IPS-18a (cell line): ENCODE results near the gene NBL1.

Experiments
- H3K27ac ChIP-seq: one replicate; pipeline ENCODE4 v1.5.1; 2013; ENCODE audit warnings: low read length
- H3K27me3 ChIP-seq: one replicate; pipeline ENCODE4 v1.6.1; 2013; ENCODE audit warnings: mild to moderate bottlenecking, low read length; ENCODE audit not compliant: control insufficient read depth, insufficient read depth
- H3K36me3 ChIP-seq: one replicate; pipeline ENCODE4 v1.6.1; 2013; ENCODE audit warnings: low read depth, low read length; ENCODE audit not compliant: control insufficient read depth
- H3K4me1 ChIP-seq: one replicate; pipeline ENCODE4 v1.6.1; 2013; ENCODE audit warnings: low read depth, low read length; ENCODE audit not compliant: control insufficient read depth
- H3K4me3 ChIP-seq: one replicate; pipeline ENCODE4 v1.5.1; 2013; ENCODE audit warnings: low read length
- H3K9ac ChIP-seq: one replicate; pipeline ENCODE4 v1.6.1; 2013; ENCODE audit warnings: mild to moderate bottlenecking, low read length, moderate library complexity
- H3K9me3 ChIP-seq: one replicate; pipeline ENCODE4 v1.6.1; 2013; ENCODE audit warnings: low read depth, low read length; ENCODE audit not compliant: control insufficient read depth

Gene NBL1

DNA sequence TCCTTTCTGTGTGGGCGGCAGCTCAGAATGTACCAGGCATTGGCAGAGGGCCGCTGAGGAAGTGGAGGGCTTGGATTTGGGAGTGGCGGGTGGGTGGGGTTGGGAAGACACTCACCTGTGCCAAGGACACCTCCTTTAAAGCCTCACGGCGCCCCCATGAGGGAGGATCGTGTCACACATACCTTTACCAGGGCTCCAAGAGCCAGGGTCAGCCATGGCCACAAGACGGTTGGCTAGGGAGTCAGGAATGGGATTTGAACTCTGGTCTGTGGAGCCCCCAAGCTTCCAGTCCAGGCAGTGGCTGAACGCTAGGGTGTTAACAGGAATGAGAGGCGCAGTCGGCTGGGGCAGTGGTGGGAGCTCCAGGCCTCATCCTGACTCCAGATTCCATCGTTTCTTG, 4.6 kb downstream of the NBL1 start:
- Histone ChIP-seq H3K27ac (no peak overlapping the region), H3K4me3 (no peak overlapping the region), H3K9me3 (no peaks in the 10 kb centered on the region), H3K9ac (no peak overlapping the region), H3K4me1 (no peaks in the 10 kb centered on the region), H3K27me3 (peaks cover 30% of the 10 kb centered on the region), H3K36me3 (no peaks in the 10 kb centered on the region)

DNA sequence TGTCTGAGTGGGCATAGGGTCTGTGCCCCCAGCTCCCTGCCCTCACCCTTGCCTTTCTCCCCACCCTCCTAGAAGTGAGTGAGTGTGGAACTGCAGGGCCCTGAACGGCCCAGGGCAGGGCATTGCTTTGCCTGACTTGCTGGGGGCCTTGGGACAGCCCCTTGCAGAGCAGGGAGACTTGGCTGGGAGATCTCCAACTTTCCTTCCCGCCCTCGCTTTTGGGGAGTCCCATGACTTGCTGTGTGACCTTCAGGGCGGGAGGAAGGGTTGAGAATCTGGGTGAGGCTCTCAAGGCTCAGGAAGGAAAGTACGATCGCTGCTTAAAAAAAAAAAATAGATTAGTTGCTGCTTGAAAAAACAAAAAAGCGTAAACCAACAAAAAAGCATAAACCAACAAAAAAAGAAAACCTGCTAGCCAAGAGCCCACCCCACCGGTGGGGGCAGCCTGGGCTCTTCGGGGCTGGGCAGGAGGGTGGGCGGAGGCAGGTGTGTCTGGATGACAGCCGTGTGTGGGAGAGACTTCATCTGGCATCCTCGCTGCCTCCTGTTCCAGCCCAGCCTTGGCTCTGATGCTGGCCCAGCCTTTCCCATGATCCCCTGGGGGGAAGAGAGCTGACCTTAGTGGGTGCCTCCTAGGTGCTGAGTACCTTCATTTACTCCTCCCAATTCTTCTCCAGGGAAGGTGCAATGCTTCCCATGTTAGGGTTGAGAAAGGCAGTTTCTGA, 6.5 kb downstream of the NBL1 start:
- H3K27ac ChIP-seq = no peak overlapping the region
- no peak overlapping the region for H3K9ac ChIP-seq
- no peak overlapping the region for H3K4me3 ChIP-seq

DNA sequence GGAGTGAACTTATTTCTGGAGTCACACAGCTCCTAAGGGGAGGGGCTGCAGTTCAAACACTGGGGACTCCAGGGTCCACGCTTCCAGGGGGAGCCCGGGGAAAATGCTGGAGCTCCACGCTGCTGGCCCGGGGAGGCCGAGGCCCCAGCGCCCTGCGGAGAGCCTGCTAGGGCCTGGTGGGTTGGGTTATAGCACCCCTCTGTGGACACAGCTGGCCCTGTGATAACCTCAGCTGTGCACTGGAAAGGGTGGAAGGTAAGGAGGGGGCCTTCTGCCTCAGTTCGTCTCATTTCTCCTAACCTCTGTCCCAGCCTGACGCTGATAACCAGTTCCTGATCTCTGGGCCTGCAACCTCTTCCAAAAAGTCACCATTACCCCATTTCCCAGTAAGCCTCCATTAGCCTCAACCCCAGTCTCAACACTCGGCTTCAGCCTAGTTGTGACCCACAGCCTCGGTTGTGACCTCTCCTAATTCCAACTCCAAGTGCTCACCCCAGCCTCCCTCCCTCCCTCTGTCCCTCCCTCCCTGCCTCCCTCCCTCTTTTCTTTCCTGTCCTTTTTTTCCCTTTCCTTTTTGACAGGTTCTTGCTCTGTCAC, 7.1 kb downstream of the NBL1 start:
- Histone ChIP-seq H3K9ac (no peak overlapping the region), H3K36me3 (no peaks in the 10 kb centered on the region), H3K27me3 (peaks cover 10% of the 10 kb centered on the region), H3K4me1 (peaks cover 5% of the 10 kb centered on the region), H3K4me3 (no peak overlapping the region), H3K9me3 (no peaks in the 10 kb centered on the region), H3K27ac (no peak overlapping the region)

More for the DNA sequence above, 6.5 kb downstream of the NBL1 start:
- Histone ChIP-seq H3K9me3 (no peaks in the 10 kb centered on the region), H3K36me3 (no peaks in the 10 kb centered on the region), H3K4me1 (peaks cover 5% of the 10 kb centered on the region), H3K27me3 (peaks cover 16% of the 10 kb centered on the region)

DNA sequence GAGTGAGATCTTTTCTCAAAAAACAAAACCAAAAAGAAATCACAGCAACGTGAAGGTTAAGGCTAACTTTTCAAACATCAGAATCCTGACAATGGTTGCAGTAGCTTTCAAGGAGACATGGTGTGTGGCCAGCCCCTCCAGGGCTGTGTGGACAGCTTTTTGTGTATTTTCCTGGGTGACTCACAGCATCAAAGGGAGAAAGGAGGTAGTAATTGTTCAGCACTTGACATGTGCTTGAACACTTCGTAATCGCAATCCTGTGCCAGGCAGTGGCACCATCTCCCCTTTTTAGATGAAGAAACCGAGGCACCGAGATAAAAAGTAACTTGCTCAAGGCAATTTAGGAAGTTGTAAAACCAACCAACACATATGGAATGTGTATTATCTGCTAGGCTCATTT, 10.3 kb downstream of the NBL1 start:
- no peaks in the 10 kb centered on the region for H3K27me3 ChIP-seq
- H3K9ac ChIP-seq = no peak overlapping the region
- peaks cover 5% of the 10 kb centered on the region for H3K4me1 ChIP-seq
- no peak overlapping the region for H3K27ac ChIP-seq
- no peaks in the 10 kb centered on the region for H3K36me3 ChIP-seq
- no peak overlapping the region for H3K4me3 ChIP-seq
- H3K9me3 ChIP-seq = no peaks in the 10 kb centered on the region

DNA sequence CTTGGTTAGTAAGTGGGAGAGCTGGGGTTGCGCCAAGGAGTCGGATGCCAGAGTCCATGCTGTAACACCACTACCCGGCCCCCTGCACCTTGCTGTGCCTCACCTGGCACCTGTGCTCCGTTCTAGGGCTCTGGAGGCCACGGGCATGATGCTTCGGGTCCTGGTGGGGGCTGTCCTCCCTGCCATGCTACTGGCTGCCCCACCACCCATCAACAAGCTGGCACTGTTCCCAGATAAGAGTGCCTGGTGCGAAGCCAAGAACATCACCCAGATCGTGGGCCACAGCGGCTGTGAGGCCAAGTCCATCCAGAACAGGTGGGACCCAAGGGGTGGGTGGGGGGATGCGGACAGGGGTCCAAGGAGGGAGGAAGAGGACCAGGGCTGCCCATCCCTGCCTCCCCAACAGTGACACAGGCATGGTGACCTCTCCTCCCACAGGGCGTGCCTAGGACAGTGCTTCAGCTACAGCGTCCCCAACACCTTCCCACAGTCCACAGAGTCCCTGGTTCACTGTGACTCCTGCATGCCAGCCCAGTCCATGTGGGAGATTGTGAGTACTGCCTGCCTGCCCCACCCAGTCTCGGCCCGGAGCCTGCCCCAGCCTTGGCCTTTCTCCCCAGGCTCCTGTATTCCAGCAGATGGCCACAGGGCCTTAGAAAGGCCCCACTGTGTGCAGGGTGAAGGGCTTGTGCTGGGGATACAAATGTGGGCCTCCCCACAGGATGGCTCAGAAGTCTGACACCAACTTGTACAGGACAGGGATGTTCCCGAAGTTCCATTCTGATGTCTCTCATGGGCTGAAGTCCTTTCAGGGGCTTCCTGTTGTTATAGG, 11.0 kb downstream of the NBL1 start:
- Histone ChIP-seq H3K27ac (no peak overlapping the region), H3K4me3 (no peak overlapping the region), H3K9ac (no peak overlapping the region), H3K27me3 (no peaks in the 10 kb centered on the region), H3K9me3 (no peaks in the 10 kb centered on the region), H3K36me3 (no peaks in the 10 kb centered on the region), H3K4me1 (peaks cover 5% of the 10 kb centered on the region)

DNA sequence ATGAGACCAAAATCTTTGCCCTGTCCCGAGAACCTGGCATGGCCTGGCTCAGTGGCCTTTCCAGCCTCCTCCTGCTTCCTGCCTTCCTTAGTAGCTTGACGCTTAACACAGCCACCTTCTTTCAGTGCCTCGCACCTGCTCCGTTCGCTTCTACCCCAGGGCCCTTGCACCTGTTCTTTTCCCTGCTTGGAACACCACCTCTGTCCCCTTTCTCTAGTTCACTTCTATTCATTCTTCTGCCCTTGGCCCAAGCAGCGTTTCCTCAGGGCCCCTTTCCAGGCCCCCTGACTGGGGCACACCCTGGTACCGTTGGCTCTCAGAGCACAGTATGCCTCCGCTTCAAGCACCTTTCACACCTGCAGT, 11.6 kb downstream of the NBL1 start:
- H3K9me3 ChIP-seq = no peaks in the 10 kb centered on the region
- no peak overlapping the region for H3K4me3 ChIP-seq
- H3K27ac ChIP-seq = no peak overlapping the region
- H3K9ac ChIP-seq = no peak overlapping the region
- H3K27me3 ChIP-seq = no peaks in the 10 kb centered on the region
- no peaks in the 10 kb centered on the region for H3K36me3 ChIP-seq
- peaks cover 5% of the 10 kb centered on the region for H3K4me1 ChIP-seq

DNA sequence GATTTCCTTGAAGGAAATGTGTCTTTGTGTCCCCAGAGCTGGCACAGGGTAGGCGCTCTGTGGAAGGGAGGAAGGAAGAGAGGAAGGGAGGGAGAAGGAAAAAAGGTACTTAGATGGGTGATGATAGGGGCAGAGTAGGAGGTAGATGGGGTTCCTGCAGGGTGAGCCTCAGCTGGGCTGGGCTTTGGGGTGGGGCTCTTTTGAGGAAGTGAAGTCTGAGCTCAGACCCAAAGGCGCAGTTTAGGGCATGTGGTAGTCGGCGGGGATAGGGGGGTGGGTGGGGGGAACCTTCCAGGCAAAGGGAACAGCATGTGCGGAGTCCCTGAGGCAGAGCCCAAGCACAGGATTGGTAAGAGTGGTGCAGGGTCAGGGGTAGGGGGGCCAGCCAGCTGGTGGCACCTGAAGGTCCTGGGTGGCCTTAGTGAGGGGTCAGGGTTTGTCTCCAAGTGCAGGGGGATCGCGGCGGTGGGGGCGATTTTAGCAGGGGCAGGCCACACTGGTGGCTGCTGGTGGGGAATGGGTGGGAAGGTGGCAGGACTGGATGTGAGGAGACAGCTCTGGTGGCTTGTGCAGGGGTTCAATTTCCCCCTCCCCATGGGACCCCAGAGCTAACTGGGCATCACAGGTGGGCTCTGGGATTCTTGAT, 12.1 kb downstream of the NBL1 start:
- Histone ChIP-seq H3K9me3 (no peaks in the 10 kb centered on the region), H3K36me3 (no peaks in the 10 kb centered on the region), H3K27me3 (no peaks in the 10 kb centered on the region), H3K4me3 (no peak overlapping the region), H3K4me1 (peaks cover 5% of the 10 kb centered on the region), H3K9ac (no peak overlapping the region), H3K27ac (no peak overlapping the region)

DNA sequence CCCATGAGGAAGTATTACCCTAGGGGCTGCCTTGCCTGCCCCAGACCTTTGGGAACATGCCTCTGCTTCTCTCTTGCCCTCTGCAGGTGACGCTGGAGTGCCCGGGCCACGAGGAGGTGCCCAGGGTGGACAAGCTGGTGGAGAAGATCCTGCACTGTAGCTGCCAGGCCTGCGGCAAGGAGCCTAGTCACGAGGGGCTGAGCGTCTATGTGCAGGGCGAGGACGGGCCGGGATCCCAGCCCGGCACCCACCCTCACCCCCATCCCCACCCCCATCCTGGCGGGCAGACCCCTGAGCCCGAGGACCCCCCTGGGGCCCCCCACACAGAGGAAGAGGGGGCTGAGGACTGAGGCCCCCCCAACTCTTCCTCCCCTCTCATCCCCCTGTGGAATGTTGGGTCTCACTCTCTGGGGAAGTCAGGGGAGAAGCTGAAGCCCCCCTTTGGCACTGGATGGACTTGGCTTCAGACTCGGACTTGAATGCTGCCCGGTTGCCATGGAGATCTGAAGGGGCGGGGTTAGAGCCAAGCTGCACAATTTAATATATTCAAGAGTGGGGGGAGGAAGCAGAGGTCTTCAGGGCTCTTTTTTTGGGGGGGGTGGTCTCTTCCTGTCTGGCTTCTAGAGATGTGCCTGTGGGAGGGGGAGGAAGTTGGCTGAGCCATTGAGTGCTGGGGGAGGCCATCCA, 12.8 kb downstream of the NBL1 start:
- H3K27ac ChIP-seq = no peak overlapping the region
- no peak overlapping the region for H3K9ac ChIP-seq
- H3K4me1 ChIP-seq = peaks cover 5% of the 10 kb centered on the region
- no peaks in the 10 kb centered on the region for H3K27me3 ChIP-seq
- H3K9me3 ChIP-seq = no peaks in the 10 kb centered on the region
- H3K36me3 ChIP-seq = no peaks in the 10 kb centered on the region
- H3K4me3 ChIP-seq = no peak overlapping the region

DNA sequence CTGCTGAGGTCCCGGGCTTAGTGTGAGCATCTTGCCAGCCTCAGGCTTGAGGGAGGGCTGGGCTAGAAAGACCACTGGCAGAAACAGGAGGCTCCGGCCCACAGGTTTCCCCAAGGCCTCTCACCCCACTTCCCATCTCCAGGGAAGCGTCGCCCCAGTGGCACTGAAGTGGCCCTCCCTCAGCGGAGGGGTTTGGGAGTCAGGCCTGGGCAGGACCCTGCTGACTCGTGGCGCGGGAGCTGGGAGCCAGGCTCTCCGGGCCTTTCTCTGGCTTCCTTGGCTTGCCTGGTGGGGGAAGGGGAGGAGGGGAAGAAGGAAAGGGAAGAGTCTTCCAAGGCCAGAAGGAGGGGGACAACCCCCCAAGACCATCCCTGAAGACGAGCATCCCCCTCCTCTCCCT, 13.4 kb downstream of the NBL1 start:
- Histone ChIP-seq H3K27me3 (no peaks in the 10 kb centered on the region), H3K4me3 (no peak overlapping the region), H3K9ac (no peak overlapping the region), H3K9me3 (no peaks in the 10 kb centered on the region), H3K27ac (no peak overlapping the region), H3K36me3 (no peaks in the 10 kb centered on the region), H3K4me1 (peaks cover 5% of the 10 kb centered on the region)

DNA sequence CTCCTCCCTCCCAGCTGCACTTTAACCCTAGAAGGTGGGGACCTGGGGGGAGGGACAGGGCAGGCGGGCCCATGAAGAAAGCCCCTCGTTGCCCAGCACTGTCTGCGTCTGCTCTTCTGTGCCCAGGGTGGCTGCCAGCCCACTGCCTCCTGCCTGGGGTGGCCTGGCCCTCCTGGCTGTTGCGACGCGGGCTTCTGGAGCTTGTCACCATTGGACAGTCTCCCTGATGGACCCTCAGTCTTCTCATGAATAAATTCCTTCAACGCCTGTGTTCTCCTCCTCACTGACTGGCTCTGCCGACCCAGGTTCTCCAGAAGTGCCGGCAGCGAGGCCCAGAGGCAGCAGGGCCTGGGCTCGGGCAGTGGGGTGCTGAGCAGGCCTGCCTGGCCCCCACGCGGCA, 14.1 kb downstream of the NBL1 start:
- Histone ChIP-seq H3K27ac (no peak overlapping the region), H3K9ac (no peak overlapping the region), H3K36me3 (no peaks in the 10 kb centered on the region), H3K4me3 (no peak overlapping the region), H3K27me3 (peaks cover 5% of the 10 kb centered on the region), H3K4me1 (peaks cover 5% of the 10 kb centered on the region), H3K9me3 (no peaks in the 10 kb centered on the region)

DNA sequence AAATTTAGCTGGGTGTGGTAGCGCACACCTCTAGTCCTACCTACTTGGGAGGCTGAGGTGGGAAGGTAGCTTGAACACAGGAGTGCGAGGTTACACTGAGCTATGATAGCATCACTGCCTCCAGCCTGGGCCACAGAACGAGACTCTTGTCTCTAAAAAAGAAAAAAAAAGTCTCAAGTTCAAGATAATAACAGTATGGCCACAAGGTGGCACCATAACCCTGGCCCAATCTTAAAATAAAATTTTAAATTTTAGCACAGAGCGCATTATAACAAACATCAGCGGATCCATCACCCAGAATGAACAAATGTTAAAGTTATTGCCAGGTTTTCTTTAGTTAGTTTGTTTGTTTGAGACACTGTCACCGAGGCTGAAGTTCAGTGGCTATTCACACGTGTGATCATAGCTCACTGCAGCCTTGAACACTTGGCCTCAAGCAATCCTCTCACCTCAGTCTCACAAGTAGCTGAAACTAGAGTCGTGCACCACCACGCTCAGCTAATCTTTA, 17.7 kb downstream of the NBL1 start:
- no peak overlapping the region for H3K27ac ChIP-seq
- peaks cover 41% of the 10 kb centered on the region for H3K27me3 ChIP-seq
- no peaks in the 10 kb centered on the region for H3K4me1 ChIP-seq
- no peak overlapping the region for H3K9ac ChIP-seq
- H3K4me3 ChIP-seq = no peak overlapping the region
- H3K9me3 ChIP-seq = no peaks in the 10 kb centered on the region
- no peaks in the 10 kb centered on the region for H3K36me3 ChIP-seq
